ENCODE data around the gene ZNF771.

Gene ZNF771

GRCh38 chr16:30407102-30407803 is at the start of gene ZNF771:
Gene ZNF771, plus strand, starts transcription at chr16:30407606. Its CDS starts 448 bp downstream, at chr16:30408054.
- no peak for TF ChIP-seq CTCF (conservative IDR thresholded peaks at IDR 0.05; ENCODE audit: low read depth)
- CTCF ChIA-PET = interaction anchor here (0.7 to 1.2 kb wide), 3 partner anchors 11 to 331 kb away, joined by 3 to 5 read pairs (median 4); no protein-coding TSS in a partner anchor
- H3K27ac ChIP-seq = peak within 1 kb of the TSS; percentile 76
- DNase-seq (ENCODE audit: low spot score) = peak; percentile 86
- POLR2A ChIA-PET (ENCODE audit: low non-redundant PET) = interaction anchor here (0.5 to 0.8 kb wide), 2 partner anchors 36 to 44 kb away, joined by 3 to 4 read pairs; no protein-coding TSS in a partner anchor

GRCh38 chr16:30357715-30358576 is 49.5 kb upstream of the ZNF771 start:
- ChIA-PET POLR2A (ENCODE audit: low non-redundant PET) (no interaction called here), CTCF (interaction anchor here (0.6 kb wide), 1 partner anchor 285 kb away, joined by 4 read pairs; no protein-coding TSS in a partner anchor)
- TF ChIP-seq CTCF (conservative IDR thresholded peaks at IDR 0.05; ENCODE audit: low read depth) = no peak
- peak overlapping the region; percentile 95 for H3K27ac ChIP-seq
- DNase-seq (ENCODE audit: low spot score) = no peak

GRCh38 chr16:30358577-30358936 is 48.8 kb upstream of the ZNF771 start:
- CTCF ChIA-PET = interaction anchor here (0.6 kb wide), 1 partner anchor 285 kb away, joined by 4 read pairs; no protein-coding TSS in a partner anchor
- TF ChIP-seq CTCF (conservative IDR thresholded peaks at IDR 0.05; ENCODE audit: low read depth) = no peak
- POLR2A ChIA-PET (ENCODE audit: low non-redundant PET) = no interaction called here
- peak overlapping the region; percentile 95 for H3K27ac ChIP-seq
- no peak for DNase-seq (ENCODE audit: low spot score)

- peak overlapping the region; percentile 95 for H3K27ac ChIP-seq
- POLR2A ChIA-PET (ENCODE audit: low non-redundant PET) = interaction anchor here (1.1 kb wide), 1 partner anchor 11 kb away, joined by 4 read pairs; no protein-coding TSS in a partner anchor
- CTCF ChIA-PET = interaction anchor here (0.6 kb wide), 3 partner anchors 18 to 544 kb away, joined by 4 read pairs; partner anchors contain the start of gene PAGR1
- no peak for TF ChIP-seq CTCF (conservative IDR thresholded peaks at IDR 0.05; ENCODE audit: low read depth)
- DNase-seq (ENCODE audit: low spot score) = no peak
Observed at GRCh38 chr16:30358990-30359870, 48.2 kb upstream of the ZNF771 start.

GRCh38 chr16:30359871-30360170 is 47.6 kb upstream of the ZNF771 start:
- H3K27ac ChIP-seq = peak overlapping the region; percentile 95
- DNase-seq (ENCODE audit: low spot score) = no peak
- CTCF ChIA-PET = interaction anchor here (0.6 kb wide), 3 partner anchors 19 to 544 kb away, joined by 3 to 4 read pairs (median 4); partner anchors contain the start of gene PAGR1
- POLR2A ChIA-PET (ENCODE audit: low non-redundant PET) = interaction anchor here (0.5 to 1.1 kb wide), 2 partner anchors 11 to 19 kb away, joined by 4 to 6 read pairs; no protein-coding TSS in a partner anchor
- TF ChIP-seq CTCF (conservative IDR thresholded peaks at IDR 0.05; ENCODE audit: low read depth) = no peak

Measured in RWPE1 (cell line).